Mammary epithelial cell (primary cell): ENCODE data around the gene KLHL12.

ENCODE experiments used
- CTCF ChIP-seq, 2 donors: IDR thresholded peaks in 1 of 2; conservative IDR thresholded peaks in 1 of 2; 2 replicates each; pipeline ENCODE4 v1.5.1; 2011 to 2012; ENCODE audit warnings: inconsistent platforms in 2 of 2, low read length in 2 of 2, mild to moderate bottlenecking in 2 of 2, control low read depth in 1 of 2, low read depth in 1 of 2; ENCODE audit not compliant: insufficient read depth in 1 of 2; ENCODE audit errors: extremely low read depth in 1 of 2
- EZH2 ChIP-seq: IDR thresholded peaks from 2 replicates; pipeline ENCODE4 v1.6.1; 2012; ENCODE audit warnings: low read length, inconsistent platforms, borderline replicate concordance

GRCh38 chr1:202908998-202909397, 18.0 kb downstream of the KLHL12 start:
- no peak for TF ChIP-seq CTCF (conservative IDR thresholded peaks at IDR 0.05 in 1 of 2, IDR thresholded peaks at IDR 0.05 in 1 of 2; ENCODE audit: extremely low read depth in 1 of 2, insufficient read depth in 1 of 2, low read depth in 1 of 2, low read length in 2 of 2)
- TF ChIP-seq EZH2 = no peak
